Measurements from ENCODE around the gene POLR2E. TPM values are rescaled to one million over a fixed set of nuclear protein-coding genes. Genes with fewer than 3 reads are reported as not detected.
A peak's percentile ranks its signal among the peaks of the same experiment; 100 is the strongest.

Gene POLR2E
- polyA plus RNA-seq, 1 donor (not counting 4 experiments of a cell fraction or from before 2014, with no cell fraction given): 178 TPM

DNA sequence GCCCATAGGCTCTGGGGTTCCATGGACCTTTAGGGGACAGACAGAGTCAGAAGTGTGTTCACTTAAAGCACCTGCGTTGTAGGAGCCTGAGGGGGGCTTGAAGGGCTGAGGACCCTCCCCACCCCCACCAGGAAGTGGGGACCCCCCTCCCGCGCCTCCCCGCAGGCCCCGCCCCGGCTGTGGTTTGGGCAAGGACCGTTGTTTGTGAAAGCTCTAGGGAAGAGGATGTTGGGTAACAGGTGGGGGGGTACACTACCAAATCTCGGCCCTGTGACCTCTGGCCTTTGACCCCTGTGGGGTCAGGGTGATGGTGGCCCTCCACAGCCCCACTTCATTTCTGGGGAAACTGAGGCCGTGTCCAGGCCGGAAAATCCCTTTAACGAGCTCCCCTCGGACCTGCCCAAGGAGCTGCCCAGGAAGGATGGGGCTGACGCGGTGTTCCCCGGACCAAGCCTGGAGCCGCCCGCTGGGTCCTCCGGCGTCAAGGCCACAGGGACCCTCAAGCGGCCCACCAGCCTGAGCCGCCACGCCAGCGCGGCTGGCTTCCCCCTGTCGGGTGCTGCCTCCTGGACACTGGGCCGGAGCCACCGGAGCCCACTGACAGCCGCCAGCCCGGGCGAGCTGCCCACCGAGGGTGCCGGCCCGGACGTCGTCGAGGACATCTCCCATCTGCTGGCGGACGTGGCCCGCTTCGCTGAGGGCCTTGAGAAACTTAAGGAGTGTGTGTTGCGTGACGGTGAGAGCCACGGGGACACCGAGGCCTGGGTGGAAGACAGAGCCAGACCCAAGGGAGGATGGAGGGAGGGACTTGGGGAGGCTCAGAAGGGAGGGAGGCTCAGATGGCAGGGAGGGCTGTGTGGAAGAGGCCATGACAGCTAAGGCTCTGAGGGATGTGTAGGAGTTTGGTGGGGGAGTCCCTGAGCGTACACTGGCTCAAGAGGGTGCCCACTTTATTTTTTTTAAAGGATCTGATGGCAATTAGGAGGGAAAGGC is 26.9 kb downstream of the POLR2E start:
- peaks cover 24% of the 10 kb centered on the region for H3K4me1 ChIP-seq (ENCODE audit: control insufficient read depth, extremely low read depth, insufficient read depth, low read length)
- no peak for FAIRE-seq
- no peaks in the 10 kb centered on the region for H3K36me3 ChIP-seq (ENCODE audit: control insufficient read depth in 2 of 2, extremely low read depth in 1 of 2, insufficient read depth in 2 of 2, low read length in 2 of 2)
- TF ChIP-seq EZH2 (IDR thresholded peaks at IDR 0.05; ENCODE audit: low read length): no peak
- TF ChIP-seq, protein P1, sequence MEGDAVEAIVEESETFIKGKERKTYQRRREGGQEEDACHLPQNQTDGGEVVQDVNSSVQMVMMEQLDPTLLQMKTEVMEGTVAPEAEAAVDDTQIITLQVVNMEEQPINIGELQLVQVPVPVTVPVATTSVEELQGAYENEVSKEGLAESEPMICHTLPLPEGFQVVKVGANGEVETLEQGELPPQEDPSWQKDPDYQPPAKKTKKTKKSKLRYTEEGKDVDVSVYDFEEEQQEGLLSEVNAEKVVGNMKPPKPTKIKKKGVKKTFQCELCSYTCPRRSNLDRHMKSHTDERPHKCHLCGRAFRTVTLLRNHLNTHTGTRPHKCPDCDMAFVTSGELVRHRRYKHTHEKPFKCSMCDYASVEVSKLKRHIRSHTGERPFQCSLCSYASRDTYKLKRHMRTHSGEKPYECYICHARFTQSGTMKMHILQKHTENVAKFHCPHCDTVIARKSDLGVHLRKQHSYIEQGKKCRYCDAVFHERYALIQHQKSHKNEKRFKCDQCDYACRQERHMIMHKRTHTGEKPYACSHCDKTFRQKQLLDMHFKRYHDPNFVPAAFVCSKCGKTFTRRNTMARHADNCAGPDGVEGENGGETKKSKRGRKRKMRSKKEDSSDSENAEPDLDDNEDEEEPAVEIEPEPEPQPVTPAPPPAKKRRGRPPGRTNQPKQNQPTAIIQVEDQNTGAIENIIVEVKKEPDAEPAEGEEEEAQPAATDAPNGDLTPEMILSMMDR (optimal IDR thresholded peaks at IDR 0.05 in 1 of 3, IDR thresholded peaks at IDR 0.05 in 1 of 3, conservative IDR thresholded peaks at IDR 0.05 in 1 of 3; ENCODE audit: extremely low read depth in 1 of 3, insufficient read depth in 2 of 3, low read length in 3 of 3): no peak
- dilution Hi-C loops (cut with MboI; ENCODE audit: extremely low pct_ligation_motif_present, low sequenced_read_pairs): no loop called here
- no peaks in the 10 kb centered on the region for H3K9me3 ChIP-seq (ENCODE audit: control insufficient read depth, low read depth, low read length)
- no peak overlapping the region for H3K27ac ChIP-seq (ENCODE audit: control insufficient read depth, insufficient read depth, low read length)
- no peak overlapping the region for H3K4me3 ChIP-seq (ENCODE audit: control insufficient read depth in 2 of 3, extremely low read depth in 1 of 3, insufficient read depth in 2 of 3, low read depth in 1 of 3, low read length in 3 of 3)
- no peak overlapping the region for H3K9ac ChIP-seq (ENCODE audit: control insufficient read depth, extremely low read depth, insufficient read depth, low read length)
- no peak overlapping the region for H3K4me2 ChIP-seq (ENCODE audit: control insufficient read depth, extremely low read depth, insufficient read depth, low read depth, low read length)
- no peaks in the 10 kb centered on the region for H3K79me2 ChIP-seq (ENCODE audit: control insufficient read depth, insufficient read depth, low read length)
- no peaks in the 10 kb centered on the region for H3K9me1 ChIP-seq (ENCODE audit: control insufficient read depth, extremely low read depth, insufficient read depth, low read length)
- no peak overlapping the region for H2AFZ ChIP-seq (ENCODE audit: control insufficient read depth, low read length)
- H3K27me3 ChIP-seq (ENCODE audit: control insufficient read depth, extremely low read depth, insufficient read depth, low read length): peaks cover 20% of the 10 kb centered on the region
- no peaks in the 10 kb centered on the region for H4K20me1 ChIP-seq (ENCODE audit: control insufficient read depth, extremely low read depth, insufficient read depth, low read length)
- DNase-seq (ENCODE audit: low read depth, low spot score): no peak

DNA sequence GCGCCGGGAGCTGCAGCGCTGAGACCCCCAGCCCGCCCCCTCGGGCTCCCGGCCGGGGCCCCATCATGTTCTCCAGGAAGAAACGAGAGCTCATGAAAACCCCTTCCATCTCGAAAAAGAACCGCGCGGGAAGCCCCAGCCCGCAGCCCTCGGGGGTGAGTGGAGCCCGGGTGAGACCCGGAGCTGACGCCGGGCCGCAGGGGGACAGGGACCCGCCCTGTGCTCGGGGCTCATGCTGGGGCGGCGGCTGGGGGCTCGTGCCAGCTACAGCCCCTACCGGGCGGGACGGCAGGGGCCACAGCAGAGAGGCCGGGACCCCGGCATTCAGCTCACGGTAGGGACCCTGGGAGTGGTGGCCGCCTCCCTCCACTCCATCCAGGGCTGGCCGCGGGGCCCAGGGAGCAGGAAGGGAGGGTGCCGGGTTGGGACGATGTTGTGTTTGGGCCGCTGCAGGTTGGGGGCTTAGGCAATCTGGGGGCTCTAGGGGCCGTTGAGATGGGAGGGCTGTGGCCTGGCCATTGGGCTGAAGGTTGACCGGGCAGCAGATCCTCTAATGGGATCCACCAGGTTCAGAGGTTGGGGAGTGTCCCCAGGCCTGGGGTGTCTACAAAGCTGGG is 27.7 kb downstream of the POLR2E start:
- Histone ChIP-seq H3K36me3 (ENCODE audit: control insufficient read depth in 2 of 2, extremely low read depth in 1 of 2, insufficient read depth in 2 of 2, low read length in 2 of 2) (peaks cover 0 to under 1% of the 10 kb centered on the region in 2 experiments), H3K4me2 (ENCODE audit: control insufficient read depth, extremely low read depth, insufficient read depth, low read depth, low read length) (peak overlapping the region; percentile 62), H3K27ac (ENCODE audit: control insufficient read depth, insufficient read depth, low read length) (no peak overlapping the region), H3K27me3 (ENCODE audit: control insufficient read depth, extremely low read depth, insufficient read depth, low read length) (peaks cover 20% of the 10 kb centered on the region), H3K79me2 (ENCODE audit: control insufficient read depth, insufficient read depth, low read length) (no peaks in the 10 kb centered on the region), H3K9ac (ENCODE audit: control insufficient read depth, extremely low read depth, insufficient read depth, low read length) (no peak overlapping the region), H3K4me1 (ENCODE audit: control insufficient read depth, extremely low read depth, insufficient read depth, low read length) (peaks cover 24% of the 10 kb centered on the region), H3K4me3 (ENCODE audit: control insufficient read depth in 2 of 3, extremely low read depth in 1 of 3, insufficient read depth in 2 of 3, low read depth in 1 of 3, low read length in 3 of 3) (peak overlapping the region in 2 of 3 experiments; percentile 14 to 38), H3K9me1 (ENCODE audit: control insufficient read depth, extremely low read depth, insufficient read depth, low read length) (no peaks in the 10 kb centered on the region), H4K20me1 (ENCODE audit: control insufficient read depth, extremely low read depth, insufficient read depth, low read length) (no peaks in the 10 kb centered on the region), H2AFZ (ENCODE audit: control insufficient read depth, low read length) (no peak overlapping the region), H3K9me3 (ENCODE audit: control insufficient read depth, low read depth, low read length) (no peaks in the 10 kb centered on the region)
- no peak for FAIRE-seq
- TF ChIP-seq EZH2 (IDR thresholded peaks at IDR 0.05; ENCODE audit: low read length): no peak
- TF ChIP-seq, protein P1 (optimal IDR thresholded peaks at IDR 0.05 in 1 of 3, IDR thresholded peaks at IDR 0.05 in 1 of 3, conservative IDR thresholded peaks at IDR 0.05 in 1 of 3; ENCODE audit: extremely low read depth in 1 of 3, insufficient read depth in 2 of 3, low read length in 3 of 3): no peak
- DNase-seq (ENCODE audit: low read depth, low spot score): no peak
- dilution Hi-C loops (cut with MboI; ENCODE audit: extremely low pct_ligation_motif_present, low sequenced_read_pairs): no loop called here
